HG03025 (cell line): Measurements from ENCODE around the gene CTRB2.
A peak's percentile ranks its signal among the peaks of the same experiment; 100 is the strongest.

Experiments
- ATAC-seq: cut with Tn5 transposase; IDR thresholded peaks from one replicate; pipeline ENCODE4 v1.9.1; 2021; ENCODE audit warnings: mild to moderate bottlenecking, moderate library complexity; ENCODE audit not compliant: unreplicated experiment, low FRiP score

The CTRB2 gene

DNA sequence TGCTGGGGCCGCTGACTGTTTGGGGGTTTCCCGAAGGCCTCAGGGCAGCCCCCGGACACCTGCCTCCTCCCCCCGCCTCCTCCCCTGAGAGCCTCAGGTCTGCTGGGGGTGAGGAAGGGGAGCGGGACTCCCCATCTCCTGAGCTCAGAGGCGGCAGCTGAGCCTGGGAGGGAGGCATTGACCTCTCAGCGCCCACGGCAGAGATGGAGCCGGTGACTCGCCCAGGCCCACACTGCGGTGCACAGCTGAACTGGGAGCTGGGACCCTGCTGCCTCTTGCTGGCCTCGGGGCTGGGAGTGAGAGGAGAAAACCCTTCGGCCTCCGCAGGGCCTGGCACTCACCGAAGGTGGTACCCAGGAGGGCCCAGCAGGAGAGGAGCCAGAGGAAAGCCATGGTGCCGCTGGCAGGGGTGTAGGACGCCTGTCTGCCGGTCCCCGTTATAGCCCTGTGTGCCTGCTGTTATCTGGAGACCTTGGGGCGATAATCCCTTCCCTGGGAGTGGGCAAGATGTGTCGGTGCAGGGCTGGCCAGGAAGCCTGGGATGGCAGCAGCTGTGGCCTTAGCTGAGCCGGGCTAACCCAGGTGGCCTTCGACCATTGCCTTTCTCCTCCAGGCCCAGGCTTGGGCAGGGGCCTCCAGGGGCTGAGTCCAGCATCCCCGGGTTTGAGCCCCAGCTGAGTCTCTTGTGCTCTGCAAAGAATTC, at the start of gene CTRB2:
Gene CTRB2 (minus strand): TSS at position 413 of the 703 bp plus-strand sequence. CDS start 20 bp downstream, at position 393.
- ATAC-seq = no peak

GRCh38 chr16:75256059-75256571, 49.2 kb upstream of the CTRB2 start:
- ATAC-seq = no peak

GRCh38 chr16:75254359-75254837, 47.4 kb upstream of the CTRB2 start:
- no peak for ATAC-seq

GRCh38 chr16:75252946-75253911, 46.3 kb upstream of the CTRB2 start:
- no peak for ATAC-seq

- no peak for ATAC-seq
Measured at GRCh38 chr16:75252049-75252864, 45.3 kb upstream of the CTRB2 start.

DNA sequence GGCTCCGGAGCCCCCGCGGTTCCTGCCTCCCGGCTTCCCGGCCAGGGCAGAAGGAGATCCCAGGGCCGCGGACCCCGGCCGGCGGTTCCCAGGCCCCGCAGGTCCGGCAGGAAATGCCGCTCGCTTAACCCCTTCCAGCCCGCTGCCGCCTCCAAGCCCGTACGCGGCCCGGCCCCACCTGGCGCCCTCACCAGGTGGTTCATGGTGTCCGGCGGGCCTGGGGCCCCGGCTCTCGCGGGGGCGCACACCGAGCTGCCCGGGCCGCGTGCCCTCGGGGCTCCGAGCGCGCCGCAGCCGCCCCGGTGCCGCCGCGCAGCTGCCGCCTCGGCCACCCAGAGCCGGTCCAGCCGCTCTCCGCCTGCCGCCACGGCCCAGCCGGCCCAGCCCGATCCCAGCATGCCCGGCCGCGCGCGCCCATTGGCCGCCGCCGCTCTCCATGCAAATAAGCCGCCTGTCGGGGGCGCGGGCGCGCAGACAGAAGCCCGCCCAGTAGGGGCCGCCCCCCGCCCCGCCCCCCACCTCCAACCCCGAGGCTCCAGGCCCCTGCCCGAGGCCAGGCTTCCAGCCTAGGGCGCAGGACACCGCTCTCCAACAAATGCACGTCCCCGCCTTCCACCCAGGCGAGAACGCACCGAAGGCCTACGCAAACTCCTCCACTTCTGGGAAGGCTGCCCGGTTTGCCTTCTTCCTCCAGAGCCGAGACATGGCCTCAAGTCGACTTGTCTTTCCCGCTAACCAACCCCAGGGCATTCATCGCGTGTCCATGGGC, 44.5 kb upstream of the CTRB2 start, which contains the start of gene BCAR1:
Gene BCAR1 (minus strand): TSS at position 345 of the 769 bp plus-strand sequence. CDS start 142 bp downstream, at position 203.
- ATAC-seq = peak; percentile 80

GRCh38 chr16:75250809-75251279, 43.9 kb upstream of the CTRB2 start:
- peak; percentile 3 for ATAC-seq

DNA sequence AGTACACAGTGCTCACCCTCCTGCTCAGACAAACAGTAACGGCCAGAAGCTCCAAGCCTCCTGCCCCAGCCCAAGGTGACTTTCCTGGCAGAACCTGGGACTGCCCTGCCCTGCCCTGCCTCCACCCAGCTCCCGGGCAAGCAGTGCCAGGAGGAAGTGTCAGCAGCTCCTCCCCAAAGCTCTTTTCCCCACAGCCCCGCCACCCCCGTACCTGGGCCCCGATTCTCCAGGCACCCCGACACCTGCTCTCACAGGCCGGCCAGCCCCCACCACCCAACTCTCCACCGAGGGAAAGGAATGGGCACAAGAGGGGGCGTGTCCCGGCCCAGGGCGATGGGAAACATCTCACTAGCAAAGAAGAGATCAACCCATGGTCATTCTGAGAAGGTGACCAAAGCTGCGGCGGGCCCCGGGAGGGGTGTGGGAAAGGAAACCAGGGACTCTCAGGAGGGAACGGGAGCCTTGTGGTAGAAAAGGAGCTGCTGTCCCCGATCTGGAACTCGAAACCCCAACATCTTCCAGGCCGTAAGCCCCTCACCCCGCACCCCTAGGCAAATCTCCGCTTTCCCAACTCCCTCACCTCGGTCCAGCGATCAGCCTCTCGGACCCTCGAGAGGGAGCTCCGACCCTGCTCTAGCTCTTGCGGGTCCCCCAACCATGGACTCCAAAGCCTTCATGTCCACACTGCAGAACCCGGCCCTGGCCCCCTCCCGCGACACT, 43.3 kb upstream of the CTRB2 start:
- no peak for ATAC-seq

DNA sequence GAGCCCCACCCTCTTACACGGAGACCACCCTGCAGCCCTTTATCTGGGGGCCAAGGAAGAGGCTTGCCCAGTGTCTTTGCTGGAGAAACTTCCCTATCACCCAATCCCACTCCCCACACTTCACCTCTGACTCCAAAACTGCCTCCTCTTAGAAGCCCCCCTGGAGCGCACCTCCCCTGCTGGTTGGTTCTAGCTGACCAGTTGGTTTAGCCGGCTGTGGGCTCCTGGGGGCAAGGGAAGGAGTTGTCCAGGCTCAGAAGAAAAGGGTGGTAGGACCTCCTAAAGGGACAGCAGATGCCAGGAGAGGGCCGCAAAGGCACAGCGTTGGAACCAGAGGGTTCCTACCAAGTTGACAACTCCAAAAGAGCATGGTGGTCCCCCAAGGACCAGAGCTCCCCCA, 42.5 kb upstream of the CTRB2 start:
- ATAC-seq = no peak

DNA sequence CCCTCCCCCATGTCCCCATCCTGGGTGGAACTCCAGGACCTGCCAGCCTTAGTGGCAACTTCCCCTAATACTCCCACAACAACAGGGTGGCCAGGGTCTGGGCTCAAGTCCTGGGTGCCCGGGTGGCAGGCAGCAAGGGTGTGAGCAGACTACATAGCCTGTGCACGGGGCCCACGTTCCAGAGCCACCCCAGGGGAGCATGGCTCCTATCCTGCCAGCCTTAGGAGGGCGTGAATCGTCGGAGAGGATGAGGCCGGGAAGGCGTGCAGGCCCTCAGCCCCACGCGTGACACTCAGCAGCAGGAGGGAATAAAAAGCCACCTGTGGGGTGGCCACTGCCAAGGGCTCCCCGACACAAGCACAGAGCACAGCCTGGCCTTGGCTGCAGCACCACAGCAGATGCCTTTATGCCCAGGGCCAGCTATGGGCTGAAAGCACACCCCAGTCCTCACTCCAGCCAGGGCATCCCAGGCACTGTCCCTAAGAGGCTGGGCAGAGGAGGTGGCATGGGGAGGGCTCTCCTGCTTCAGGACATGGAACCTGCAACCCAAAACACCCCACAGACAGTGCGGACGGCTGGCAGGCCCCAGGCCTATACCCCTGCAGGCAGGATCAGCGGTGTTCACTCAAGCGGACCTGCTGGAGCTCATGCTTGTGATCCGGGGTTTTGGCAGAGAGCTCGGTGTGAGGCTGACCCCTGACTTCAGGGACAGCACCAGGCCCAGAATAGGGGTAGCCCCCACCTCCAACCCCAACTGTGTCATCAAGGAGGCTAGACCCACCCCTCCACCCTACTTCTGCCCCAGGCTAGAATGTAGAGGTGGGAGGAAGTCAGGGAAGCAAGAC, 41.8 kb upstream of the CTRB2 start:
- no peak for ATAC-seq

DNA sequence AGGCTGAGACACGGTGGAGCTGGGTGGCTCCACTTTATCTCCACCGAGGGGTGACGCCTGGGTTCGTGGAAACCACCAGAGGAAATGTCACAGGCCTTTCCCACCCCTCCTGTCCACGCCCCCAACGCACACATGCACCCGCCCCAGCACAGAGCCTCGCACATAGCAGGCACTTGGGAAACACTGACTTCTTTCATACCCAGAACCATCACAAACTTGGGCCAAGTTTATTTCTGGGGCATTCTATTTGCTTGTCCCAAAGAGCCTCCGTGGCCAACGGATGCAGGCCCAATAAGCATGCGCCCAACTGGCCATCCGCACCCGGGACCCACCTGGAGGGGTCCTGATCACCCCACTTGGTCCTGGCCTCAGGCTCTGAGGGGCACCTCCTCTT, 41.2 kb upstream of the CTRB2 start:
- ATAC-seq = no peak

GRCh38 chr16:75247249-75247648, 40.3 kb upstream of the CTRB2 start:
- no peak for ATAC-seq

DNA sequence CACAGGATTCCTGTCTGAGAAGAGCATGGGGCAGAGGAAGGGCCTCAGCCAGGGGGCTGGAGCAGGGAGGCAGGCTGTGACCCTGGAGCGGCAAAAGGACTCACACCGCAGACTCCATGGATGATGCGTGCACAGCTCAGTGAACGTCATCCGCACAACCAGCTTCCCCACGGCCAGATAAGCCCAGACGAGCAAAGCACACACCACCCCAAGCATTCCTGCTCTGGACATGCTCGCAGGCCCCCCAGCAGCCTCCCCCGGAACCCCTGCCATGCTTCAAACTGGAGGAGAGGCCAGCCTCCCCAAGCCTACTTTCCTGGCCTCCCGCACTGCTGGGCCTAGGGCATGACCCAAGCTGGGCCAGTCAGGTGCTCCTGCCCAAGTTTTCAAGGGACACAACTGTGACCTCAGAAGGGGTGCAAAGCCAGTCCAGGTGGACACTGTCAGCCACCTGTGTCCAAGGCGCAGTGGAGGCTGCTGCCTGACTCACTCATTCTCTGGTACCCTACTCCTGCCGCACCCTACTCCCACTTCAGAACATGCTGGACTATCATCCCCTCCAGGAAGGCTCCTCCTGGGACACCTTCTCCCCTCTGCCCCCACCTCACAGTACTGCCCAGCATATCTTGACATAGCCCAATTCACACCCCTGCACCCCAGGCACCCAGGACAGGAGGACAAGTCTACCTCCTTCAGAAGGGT, 39.7 kb upstream of the CTRB2 start:
- no peak for ATAC-seq

GRCh38 chr16:75244844-75245758, 38.1 kb upstream of the CTRB2 start:
- ATAC-seq = no peak

DNA sequence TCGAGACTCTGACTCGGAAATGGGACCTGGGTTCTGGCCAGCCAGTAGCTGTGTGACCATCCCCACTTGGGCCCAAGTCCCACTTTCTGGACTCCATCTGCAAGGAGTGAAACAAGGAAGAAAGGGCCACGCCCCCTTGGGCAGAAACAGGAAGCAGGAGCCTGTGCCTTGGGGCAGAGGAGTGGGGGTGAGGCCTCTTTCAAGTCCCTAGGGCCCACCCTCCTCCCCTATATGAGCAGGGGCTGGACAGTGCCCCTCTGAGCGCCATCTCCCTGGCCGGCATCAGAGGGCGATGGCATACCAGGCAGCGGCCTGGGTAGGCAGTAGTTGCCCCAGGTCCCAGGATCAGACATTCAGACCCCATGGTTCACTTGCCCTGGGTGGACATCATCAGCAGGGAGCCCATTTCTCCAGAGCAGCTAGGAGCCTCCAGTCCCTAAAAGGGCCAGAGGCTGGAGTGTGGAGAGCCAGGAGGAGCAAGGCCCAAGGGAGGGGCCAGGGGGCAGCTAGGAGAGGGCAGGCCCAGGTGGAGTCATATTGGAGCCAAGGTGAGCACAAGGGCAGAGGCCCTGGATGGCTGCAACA, 37.4 kb upstream of the CTRB2 start:
- no peak for ATAC-seq
